GM12864 (cell line): ENCODE measurements around the gene DOK3.

ENCODE experiments used
- DNase-seq: peaks from one replicate; pipeline ENCODE4 v3.0.0-alpha.2; 2011; ENCODE audit warnings: low read depth
- H3K4me3 ChIP-seq: 2 replicates; pipeline ENCODE4 v1.5.1; 2011; ENCODE audit warnings: mild to moderate bottlenecking, low read depth, low read length, control low read depth
- CTCF ChIP-seq: IDR thresholded peaks from 2 replicates; pipeline ENCODE4 v1.5.1; 2011; ENCODE audit warnings: low read depth, mild to moderate bottlenecking, moderate library complexity, low read length, control low read depth, inconsistent platforms; ENCODE audit errors: missing control alignments

DOK3 gene

GRCh38 chr5:177545487-177546257 is 36.0 kb upstream of the DOK3 start:
- no peak overlapping the region for H3K4me3 ChIP-seq
- DNase-seq: no peak
- no peak for TF ChIP-seq CTCF

GRCh38 chr5:177542816-177543465 is 33.3 kb upstream of the DOK3 start:
- no peak for TF ChIP-seq CTCF
- DNase-seq: no peak
- no peak overlapping the region for H3K4me3 ChIP-seq

- DNase-seq: no peak
- H3K4me3 ChIP-seq: no peak overlapping the region
- TF ChIP-seq CTCF: no peak
Measured at GRCh38 chr5:177540438-177540837, 30.8 kb upstream of the DOK3 start.

GRCh38 chr5:177539411-177539810 is 29.8 kb upstream of the DOK3 start:
- DNase-seq: no peak
- H3K4me3 ChIP-seq: no peak overlapping the region
- no peak for TF ChIP-seq CTCF

- no peak overlapping the region for H3K4me3 ChIP-seq
- DNase-seq: no peak
- TF ChIP-seq CTCF: no peak
Measured at GRCh38 chr5:177538876-177539275, 29.2 kb upstream of the DOK3 start.

GRCh38 chr5:177537389-177538361 is 28.0 kb upstream of the DOK3 start:
- no peak overlapping the region for H3K4me3 ChIP-seq
- no peak for DNase-seq
- TF ChIP-seq CTCF: no peak
